GM12892 (cell line): ENCODE measurements around the gene SLC35A3.

Experiments used
- POLR2A ChIP-seq: IDR thresholded peaks from 2 replicates; pipeline ENCODE4 v1.6.1; 2011; ENCODE audit warnings: low read depth, low read length, control low read depth
- POLR2AphosphoS5 ChIP-seq: IDR thresholded peaks from 2 replicates; pipeline ENCODE4 v1.6.1; 2011; ENCODE audit warnings: low read depth, low read length, control low read depth

DNA sequence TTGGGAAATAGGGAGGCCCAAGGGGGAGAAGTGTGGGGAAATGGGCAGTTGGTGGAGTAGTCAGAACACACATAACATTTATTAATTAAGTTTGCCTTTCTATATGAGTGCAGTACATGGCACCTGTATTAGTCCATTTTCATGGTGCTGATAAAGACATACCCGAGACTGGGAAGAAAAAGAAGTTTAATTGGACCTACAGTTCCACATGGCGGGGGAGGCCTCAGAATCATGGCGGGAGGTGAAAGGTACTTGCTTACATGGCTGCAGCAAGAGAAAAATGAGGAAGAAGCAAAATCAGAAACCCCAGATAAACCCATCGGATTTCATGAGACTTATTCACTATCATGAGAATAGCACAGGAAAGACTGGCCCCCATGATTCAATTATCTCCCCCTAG lies 1.6 kb upstream of the SLC35A3 start:
- TF ChIP-seq POLR2AphosphoS5 = no peak
- no peak for TF ChIP-seq POLR2A
